CD14-positive monocyte (primary cell): Measurements from ENCODE around the gene PTPN2. TPM values are rescaled to one million over a fixed set of nuclear protein-coding genes. Genes with fewer than 3 reads are reported as not detected.

Source experiments
- DNase-seq, 3 donors: peaks; one replicate each; pipeline ENCODE4 v3.0.0-alpha.2; 2011 to 2022
- H2AFZ ChIP-seq: 2 replicates; pipeline ENCODE4 v1.6.0; 2012; ENCODE audit warnings: mild to moderate bottlenecking, low read depth, low read length, inconsistent platforms; ENCODE audit not compliant: insufficient read depth, poor library complexity, severe bottlenecking
- H3K27ac ChIP-seq, 2 donors: 1 replicate in 1 of 2; 2 replicates in 1 of 2; pipeline ENCODE4 v1.5.1; 2012 to 2013; ENCODE audit warnings: low read length in 2 of 2, control low read depth in 1 of 2, inconsistent platforms in 1 of 2, low read depth in 1 of 2, mild to moderate bottlenecking in 1 of 2
- H3K27me3 ChIP-seq, 2 donors: one replicate each; pipeline versions ENCODE4 v1.6.0 to v1.6.1; 2011 to 2013; ENCODE audit warnings: low read length in 2 of 2; ENCODE audit not compliant: control insufficient read depth in 2 of 2, insufficient read depth in 2 of 2
- H3K36me3 ChIP-seq, 2 donors: replicated peaks in 1 of 2; 1 replicate in 1 of 2; 2 replicates in 1 of 2; pipeline versions ENCODE4 v1.5.1 to v1.6.1; 2012 to 2013; ENCODE audit warnings: low read length in 2 of 2, control low read depth in 1 of 2, inconsistent platforms in 1 of 2, mild to moderate bottlenecking in 1 of 2; ENCODE audit not compliant: insufficient read depth in 2 of 2, control insufficient read depth in 1 of 2
- H3K4me1 ChIP-seq, 2 donors: 1 replicate in 1 of 2; 2 replicates in 1 of 2; pipeline versions ENCODE4 v1.5.1 to v1.6.1; 2012 to 2013; ENCODE audit warnings: low read length in 2 of 2, control low read depth in 1 of 2, inconsistent platforms in 1 of 2, mild to moderate bottlenecking in 1 of 2, moderate library complexity in 1 of 2; ENCODE audit not compliant: insufficient read depth in 2 of 2, control insufficient read depth in 1 of 2
- H3K4me2 ChIP-seq: replicated peaks from 2 replicates; pipeline ENCODE3; 2012; ENCODE audit warnings: low read length, moderate library complexity, mild to moderate bottlenecking; ENCODE audit not compliant: poor library complexity, severe bottlenecking; ENCODE audit errors: extremely low read depth
- H3K4me3 ChIP-seq, 3 experiments: fragments of 200-600 bp in 1 of 3; sonication (generic) in 1 of 3; replicated peaks in 1 of 3; 1 replicate in 2 of 3; 2 replicates in 1 of 3; pipeline ENCODE4 v1.5.1; 2011 to 2013; ENCODE audit warnings: low read length in 3 of 3, mild to moderate bottlenecking in 3 of 3, control low read depth in 2 of 3, low read depth in 2 of 3, inconsistent platforms in 1 of 3, moderate library complexity in 1 of 3
- H3K79me2 ChIP-seq: 2 replicates; pipeline ENCODE4 v1.6.0; 2012; ENCODE audit warnings: mild to moderate bottlenecking, control low read depth, inconsistent platforms, low read length, moderate library complexity; ENCODE audit not compliant: insufficient read depth
- H3K9ac ChIP-seq: 2 replicates; pipeline ENCODE4 v1.6.0; 2017; ENCODE audit warnings: low read length, mild to moderate bottlenecking; ENCODE audit not compliant: insufficient read depth, poor library complexity, severe bottlenecking
- H3K9me3 ChIP-seq, 2 donors: replicated peaks in 1 of 2; 1 replicate in 1 of 2; 2 replicates in 1 of 2; pipeline versions ENCODE4 v1.5.1 to v1.6.1; 2012 to 2013; ENCODE audit warnings: low read length in 2 of 2, control low read depth in 1 of 2; ENCODE audit not compliant: control insufficient read depth in 1 of 2, insufficient read depth in 1 of 2
- H4K20me1 ChIP-seq: 2 replicates; pipeline ENCODE4 v1.6.0; 2012; ENCODE audit warnings: mild to moderate bottlenecking, low read length, control low read depth, moderate library complexity; ENCODE audit not compliant: insufficient read depth
- H3K27ac Mint-ChIP-seq, 7 donors: one replicate each; pipeline ENCODE4 v1.8.0; 2020; ENCODE audit warnings: mild to moderate bottlenecking in 7 of 7, mixed read lengths in 7 of 7, moderate library complexity in 6 of 7, inconsistent platforms in 2 of 7
- H3K27me3 Mint-ChIP-seq, 3 donors: one replicate each; pipeline ENCODE4 v1.8.0; 2021 to 2022; ENCODE audit warnings: low read depth in 3 of 3, mild to moderate bottlenecking in 3 of 3, mixed read lengths in 3 of 3, moderate library complexity in 3 of 3, inconsistent platforms in 1 of 3
- H3K36me3 Mint-ChIP-seq, 2 donors: one replicate each; pipeline ENCODE4 v1.8.0; 2020; ENCODE audit warnings: mixed read lengths in 2 of 2, inconsistent platforms in 1 of 2, mild to moderate bottlenecking in 1 of 2
- H3K4me1 Mint-ChIP-seq: one replicate; pipeline ENCODE4 v1.8.0; 2020; ENCODE audit warnings: mild to moderate bottlenecking, mixed read lengths
- H3K4me3 Mint-ChIP-seq, 2 donors: one replicate each; pipeline ENCODE4 v1.8.0; 2020; ENCODE audit warnings: mild to moderate bottlenecking in 2 of 2, mixed read lengths in 2 of 2, moderate library complexity in 1 of 2
- H3K9me3 Mint-ChIP-seq, 7 donors: one replicate each; pipeline ENCODE4 v1.8.0; 2020 to 2022; ENCODE audit warnings: mixed read lengths in 7 of 7, mild to moderate bottlenecking in 6 of 7, moderate library complexity in 6 of 7, inconsistent platforms in 2 of 7
- WGBS: methylation state at CpG from one replicate; pipeline ENCODE4 v1.1.5; 2013; ENCODE audit warnings: missing lambda C conversion rate; ENCODE audit not compliant: insufficient coverage; 5-methylcytosine and 5-hydroxymethylcytosine counted together
- intact Hi-C, 2 donors: fragments of 100-400 bp; cut with micrococcal nuclease; formaldehyde crosslinking; loops; one replicate each; pipeline versions ENCODE4 v1.15.0 to v1.15.1; 2023
- polyA plus RNA-seq, 3 donors: library from polyadenylated mRNA; depleted of rRNA in 1 of 3; unstranded in 2 of 3; stranded (reverse) in 1 of 3; fragments of 300-500 nt in 2 of 3; fragments of >200 nt in 1 of 3; fragmentation: Illumina TruSeq in 2 of 3; gene quantifications; 1 replicate in 2 of 3; 2 replicates in 1 of 3; pipeline ENCODE4 v1.2.3, GENCODE V29; 2012 to 2021
- TF ChIP-seq, protein P1 (sequence below): fragments of 200-600 bp; IDR thresholded peaks from one replicate; pipeline ENCODE4 v1.8.0; 2022; ENCODE audit warnings: antibody characterized with exemption, mild to moderate bottlenecking

The PTPN2 gene
- polyA plus RNA-seq, 3 donors: 55.6 to 108 (median 78.4) TPM

GRCh38 chr18:12840382-12840781, 43.7 kb downstream of the PTPN2 start:
- peak overlapping the region; percentile 92 to 98 (median 97) for H3K27ac Mint-ChIP-seq
- H3K4me1 Mint-ChIP-seq: peaks cover 55% of the 10 kb centered on the region
- peaks cover 86% of the 10 kb centered on the region for H3K79me2 ChIP-seq
- TF ChIP-seq, protein P1, sequence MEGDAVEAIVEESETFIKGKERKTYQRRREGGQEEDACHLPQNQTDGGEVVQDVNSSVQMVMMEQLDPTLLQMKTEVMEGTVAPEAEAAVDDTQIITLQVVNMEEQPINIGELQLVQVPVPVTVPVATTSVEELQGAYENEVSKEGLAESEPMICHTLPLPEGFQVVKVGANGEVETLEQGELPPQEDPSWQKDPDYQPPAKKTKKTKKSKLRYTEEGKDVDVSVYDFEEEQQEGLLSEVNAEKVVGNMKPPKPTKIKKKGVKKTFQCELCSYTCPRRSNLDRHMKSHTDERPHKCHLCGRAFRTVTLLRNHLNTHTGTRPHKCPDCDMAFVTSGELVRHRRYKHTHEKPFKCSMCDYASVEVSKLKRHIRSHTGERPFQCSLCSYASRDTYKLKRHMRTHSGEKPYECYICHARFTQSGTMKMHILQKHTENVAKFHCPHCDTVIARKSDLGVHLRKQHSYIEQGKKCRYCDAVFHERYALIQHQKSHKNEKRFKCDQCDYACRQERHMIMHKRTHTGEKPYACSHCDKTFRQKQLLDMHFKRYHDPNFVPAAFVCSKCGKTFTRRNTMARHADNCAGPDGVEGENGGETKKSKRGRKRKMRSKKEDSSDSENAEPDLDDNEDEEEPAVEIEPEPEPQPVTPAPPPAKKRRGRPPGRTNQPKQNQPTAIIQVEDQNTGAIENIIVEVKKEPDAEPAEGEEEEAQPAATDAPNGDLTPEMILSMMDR: no peak
- no peaks in the 10 kb centered on the region for H3K9me3 Mint-ChIP-seq
- H3K36me3 ChIP-seq: peaks cover 4 to 17% of the 10 kb centered on the region in 2 donors
- peaks cover 19 to 31% of the 10 kb centered on the region in 2 donors for H3K36me3 Mint-ChIP-seq
- peak overlapping the region; percentile 71 for H3K4me2 ChIP-seq
- H3K4me3 Mint-ChIP-seq: peak overlapping the region in 1 of 2 donors; percentile 63
- no peaks in the 10 kb centered on the region for H3K9me3 ChIP-seq
- peaks cover 0 to 1% (median 0%) of the 10 kb centered on the region in 3 donors for H3K27me3 Mint-ChIP-seq
- H3K4me1 ChIP-seq: peaks cover 42 to 53% of the 10 kb centered on the region in 2 donors
- H2AFZ ChIP-seq: no peak overlapping the region
- intact Hi-C loops: loop anchor here in 1 of 2 donors (5.0 kb wide), 1 partner anchor 42 kb away; the partner anchor contains the start of gene PTPN2
- H3K4me3 ChIP-seq: peak overlapping the region in 1 of 3 experiments; percentile 71
- H3K27ac ChIP-seq: peak overlapping the region; percentile 82 to 98
- peak; percentile 5 to 48 (median 25) for DNase-seq
- H3K27me3 ChIP-seq: no peaks in the 10 kb centered on the region
- no peak overlapping the region for H3K9ac ChIP-seq
- WGBS: 61% methylated on average over 3 of the region's 3 CpGs
- H4K20me1 ChIP-seq: no peaks in the 10 kb centered on the region

- H3K27ac ChIP-seq: peak overlapping the region; percentile 44 to 98
- WGBS: 18% methylated on average over 1 of the region's 1 CpG
- TF ChIP-seq, protein P1: no peak
Observed at GRCh38 chr18:12839526-12840196, 44.4 kb downstream of the PTPN2 start.

More at GRCh38 chr18:12839526-12840196, 44.4 kb downstream of the PTPN2 start:
- H3K4me1 ChIP-seq: peaks cover 42 to 53% of the 10 kb centered on the region in 2 donors
- H3K4me3 Mint-ChIP-seq: peak overlapping the region; percentile 51 to 87
- peak; percentile 61 to 71 (median 71) for DNase-seq
- peak overlapping the region; percentile 74 for H3K9ac ChIP-seq
- H3K4me2 ChIP-seq: peak overlapping the region; percentile 71
- no peaks in the 10 kb centered on the region for H4K20me1 ChIP-seq
- peaks cover 85% of the 10 kb centered on the region for H3K79me2 ChIP-seq
- H3K9me3 ChIP-seq: no peaks in the 10 kb centered on the region
- no peak overlapping the region for H2AFZ ChIP-seq
- peak overlapping the region; percentile 15 to 71 (median 31) for H3K4me3 ChIP-seq
- H3K27me3 ChIP-seq: no peaks in the 10 kb centered on the region
- H3K36me3 ChIP-seq: peaks cover 6 to 24% of the 10 kb centered on the region in 2 donors
- peaks cover 22 to 35% of the 10 kb centered on the region in 2 donors for H3K36me3 Mint-ChIP-seq
- no peaks in the 10 kb centered on the region for H3K9me3 Mint-ChIP-seq
- H3K27me3 Mint-ChIP-seq: peaks cover 0 to 1% (median 0%) of the 10 kb centered on the region in 3 donors
- peaks cover 55% of the 10 kb centered on the region for H3K4me1 Mint-ChIP-seq
- H3K27ac Mint-ChIP-seq: peak overlapping the region; percentile 92 to 98 (median 97)
- intact Hi-C loops: loop anchor here (2.0 to 10.0 kb wide), 3 partner anchors 43 to 105 kb away; partner anchors contain the start of genes PTPN2 (in 1 of the 2) and SEH1L (in 1 of the 2)
